Measurements from ENCODE around the gene INTS4.
"Not testable (repeated sequence)": the region's sequence is repeated elsewhere in the genome, so short reads cannot be mapped to it uniquely, and the experiment has no call there.

The INTS4 gene

GRCh38 chr11:77874206-77874605 is 120.3 kb downstream of the INTS4 start:
- no peak for DNase-seq

GRCh38 chr11:77873345-77873744 is 121.1 kb downstream of the INTS4 start:
- no peak for DNase-seq

- no peak for DNase-seq
Observed at GRCh38 chr11:77871855-77872254, 122.6 kb downstream of the INTS4 start.

- no peak for DNase-seq
Observed at GRCh38 chr11:77868744-77869143, 125.7 kb downstream of the INTS4 start.

- no peak for DNase-seq
Observed at GRCh38 chr11:77866336-77866735, 128.1 kb downstream of the INTS4 start.

- no peak for DNase-seq
Observed at GRCh38 chr11:77865805-77866204, 128.7 kb downstream of the INTS4 start.

- DNase-seq, result not testable (repeated sequence)
Observed at GRCh38 chr11:77861444-77861843, 133.0 kb downstream of the INTS4 start.

- not testable (repeated sequence) for DNase-seq
Observed at GRCh38 chr11:77857906-77858457, 136.5 kb downstream of the INTS4 start.

- no peak for DNase-seq
Observed at GRCh38 chr11:77854838-77855237, 139.6 kb downstream of the INTS4 start.

GRCh38 chr11:77851503-77851902 is 143.0 kb downstream of the INTS4 start:
- no peak for DNase-seq

GRCh38 chr11:77843700-77844099 is 150.8 kb downstream of the INTS4 start:
- DNase-seq, result not testable (repeated sequence)

GRCh38 chr11:77842441-77843121 is 151.9 kb downstream of the INTS4 start:
- no peak for DNase-seq

- no peak for DNase-seq
Observed at GRCh38 chr11:77833302-77833701, 161.2 kb downstream of the INTS4 start.

GRCh38 chr11:77828926-77829325 is 165.5 kb downstream of the INTS4 start:
- no peak for DNase-seq
